ENCODE results near the gene PSG11. TPM values are rescaled to one million over a fixed set of nuclear protein-coding genes. Genes with fewer than 3 reads are reported as not detected.
"Not testable (repeated sequence)": the region's sequence is repeated elsewhere in the genome, so short reads cannot be mapped to it uniquely, and the experiment has no call there.

Gene PSG11
- not detected for total RNA-seq

- ATAC-seq, H3K27ac ChIP-seq: not testable (repeated sequence)
- 66 to 80% methylated on average over 5 of the region's 6 CpGs for WGBS, 2 donors (ENCODE audit: low coverage in 1 of 2)
These were observed at the start of gene PSG11 for GRCh38 chr19:43026369-43026768. TSS of gene PSG11 (minus strand) at chr19:43026469. CDS start at chr19:43026372, 97 bp downstream.

GRCh38 chr19:43062418-43062817 lies 36.1 kb upstream of the PSG11 start:
- ATAC-seq, H3K4me3 ChIP-seq, H3K27me3 ChIP-seq, H3K27ac ChIP-seq, H3K9me3 ChIP-seq, H3K4me1 ChIP-seq, H3K36me3 ChIP-seq: not testable (repeated sequence)
- 34 to 55% methylated on average over 2 to 3 of the region's 3 CpGs for WGBS, 2 donors (ENCODE audit: low coverage in 1 of 2)

More at GRCh38 chr19:43026369-43026768, at the start of gene PSG11:
- H3K27me3 ChIP-seq, H3K9me3 ChIP-seq, H3K36me3 ChIP-seq, H3K4me1 ChIP-seq, H3K4me3 ChIP-seq: not testable (repeated sequence)

- ATAC-seq, H3K36me3 ChIP-seq, H3K9me3 ChIP-seq, H3K4me3 ChIP-seq, H3K4me1 ChIP-seq, H3K27me3 ChIP-seq, H3K27ac ChIP-seq: not testable (repeated sequence)
- 57 to 94% methylated on average over 3 of the region's 3 CpGs for WGBS, 2 donors (ENCODE audit: low coverage in 1 of 2)
These were observed 35.1 kb upstream of the PSG11 start for GRCh38 chr19:43061326-43061725.

- H3K4me3 ChIP-seq, H3K9me3 ChIP-seq, H3K36me3 ChIP-seq, H3K27me3 ChIP-seq, H3K4me1 ChIP-seq, ATAC-seq, H3K27ac ChIP-seq: not testable (repeated sequence)
- 48 to 57% methylated on average over 2 to 3 of the region's 3 CpGs for WGBS, 2 donors (ENCODE audit: low coverage in 1 of 2)
These were observed 34.0 kb upstream of the PSG11 start for GRCh38 chr19:43060254-43060653.

- WGBS, 2 donors (ENCODE audit: low coverage in 1 of 2) = 60 to 90% methylated on average over 1 to 2 of the region's 2 CpGs
- not testable (repeated sequence) for ATAC-seq
These were observed 33.2 kb upstream of the PSG11 start for GRCh38 chr19:43059482-43059881.

GRCh38 chr19:43058440-43058839 lies 32.2 kb upstream of the PSG11 start:
- H3K27ac ChIP-seq, ATAC-seq, H3K4me1 ChIP-seq, H3K9me3 ChIP-seq, H3K27me3 ChIP-seq, H3K36me3 ChIP-seq, H3K4me3 ChIP-seq: not testable (repeated sequence)
- 44 to 47% methylated on average over 2 of the region's 2 CpGs for WGBS, 2 donors (ENCODE audit: low coverage in 1 of 2)

More at GRCh38 chr19:43059482-43059881, 33.2 kb upstream of the PSG11 start:
- H3K4me1 ChIP-seq, H3K4me3 ChIP-seq, H3K27me3 ChIP-seq, H3K27ac ChIP-seq, H3K9me3 ChIP-seq, H3K36me3 ChIP-seq: not testable (repeated sequence)

GRCh38 chr19:43047966-43048365 lies 21.7 kb upstream of the PSG11 start:
- not testable (repeated sequence) for ATAC-seq, H3K4me1 ChIP-seq, H3K27ac ChIP-seq, H3K9me3 ChIP-seq, H3K36me3 ChIP-seq, H3K4me3 ChIP-seq, H3K27me3 ChIP-seq
- 80 to 92% methylated on average over 2 to 3 of the region's 3 CpGs for WGBS, 2 donors (ENCODE audit: low coverage in 1 of 2)

- not testable (repeated sequence) for H3K27ac ChIP-seq, H3K36me3 ChIP-seq, H3K27me3 ChIP-seq, H3K9me3 ChIP-seq, H3K4me1 ChIP-seq, ATAC-seq, H3K4me3 ChIP-seq
- WGBS, 2 donors (ENCODE audit: low coverage in 1 of 2) = 64 to 88% methylated on average over 2 of the region's 2 CpGs
These were observed 20.3 kb upstream of the PSG11 start for GRCh38 chr19:43046578-43046977.

- 83% methylated on average over 1 of the region's 1 CpG; no CpG with 5 or more reads in 1 of the 2 donors for whole genome bisulfite sequencing, 2 donors (ENCODE audit: low coverage in 1 of 2)
- not testable (repeated sequence) for H3K36me3 ChIP-seq
These were observed 17.4 kb upstream of the PSG11 start for GRCh38 chr19:43043492-43044180.

GRCh38 chr19:43031645-43032044 lies 5.4 kb upstream of the PSG11 start:
- H3K36me3 ChIP-seq, ATAC-seq, H3K27ac ChIP-seq, H3K9me3 ChIP-seq, H3K27me3 ChIP-seq, H3K4me3 ChIP-seq, H3K4me1 ChIP-seq: not testable (repeated sequence)
- WGBS, 2 donors (ENCODE audit: low coverage in 1 of 2) = 53 to 100% methylated on average over 1 to 2 of the region's 2 CpGs

More at GRCh38 chr19:43043492-43044180, 17.4 kb upstream of the PSG11 start:
- H3K27ac ChIP-seq, H3K9me3 ChIP-seq, H3K4me3 ChIP-seq, H3K27me3 ChIP-seq, ATAC-seq, H3K4me1 ChIP-seq: not testable (repeated sequence)
